ENCODE data around the gene DTX4.

DTX4 gene

DNA sequence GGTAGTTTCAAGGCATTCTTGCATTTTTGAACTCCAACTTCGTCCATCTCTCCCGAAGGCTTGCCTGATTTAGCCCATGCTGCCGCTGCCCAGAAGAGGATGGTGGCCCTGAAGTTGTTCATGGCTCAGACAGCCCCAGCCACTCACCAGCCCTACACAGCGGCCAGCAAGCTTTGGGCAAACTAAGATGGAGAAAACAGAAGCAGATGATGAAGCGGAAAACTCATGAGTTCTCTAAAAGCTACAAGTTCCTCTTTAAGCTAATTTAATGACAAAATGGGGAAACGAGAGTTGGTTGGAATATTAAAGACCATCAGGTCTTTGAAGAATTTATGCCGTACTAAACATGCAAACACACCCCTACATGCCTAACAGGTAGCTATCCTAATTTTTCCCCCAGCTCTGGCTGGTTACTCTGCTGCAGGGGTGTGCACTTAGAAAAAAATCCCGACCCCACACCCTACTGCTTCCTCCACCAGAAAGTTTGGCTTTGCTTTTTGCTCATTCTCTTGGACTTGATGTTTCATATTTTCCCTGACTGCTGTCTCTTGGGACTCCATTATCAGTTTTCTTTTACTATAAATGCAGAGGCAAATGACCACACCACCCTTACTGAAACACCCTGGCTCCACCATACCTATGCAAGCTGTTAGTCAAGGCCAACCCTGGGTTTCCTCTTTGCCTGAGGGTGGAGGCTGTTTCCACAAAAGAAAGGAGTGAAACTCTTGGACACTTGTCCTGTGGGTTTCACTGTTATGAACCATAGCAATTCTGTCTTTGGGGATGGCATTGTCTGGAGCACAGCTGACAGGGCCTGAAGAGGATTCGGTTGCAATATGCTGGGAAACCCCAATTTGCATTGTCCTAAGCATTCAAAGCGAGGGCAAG is 41.1 kb downstream of the DTX4 start, which contains the start of gene MPEG1:
MPEG1 (minus strand) TSS at position 184 of the 888 bp plus-strand sequence; CDS start at position 122, 62 bp downstream.
- no peak within 1 kb of the TSS for H3K4me3 ChIP-seq (ENCODE audit: control insufficient read depth, low read depth, low read length)
- TF ChIP-seq, protein P1, sequence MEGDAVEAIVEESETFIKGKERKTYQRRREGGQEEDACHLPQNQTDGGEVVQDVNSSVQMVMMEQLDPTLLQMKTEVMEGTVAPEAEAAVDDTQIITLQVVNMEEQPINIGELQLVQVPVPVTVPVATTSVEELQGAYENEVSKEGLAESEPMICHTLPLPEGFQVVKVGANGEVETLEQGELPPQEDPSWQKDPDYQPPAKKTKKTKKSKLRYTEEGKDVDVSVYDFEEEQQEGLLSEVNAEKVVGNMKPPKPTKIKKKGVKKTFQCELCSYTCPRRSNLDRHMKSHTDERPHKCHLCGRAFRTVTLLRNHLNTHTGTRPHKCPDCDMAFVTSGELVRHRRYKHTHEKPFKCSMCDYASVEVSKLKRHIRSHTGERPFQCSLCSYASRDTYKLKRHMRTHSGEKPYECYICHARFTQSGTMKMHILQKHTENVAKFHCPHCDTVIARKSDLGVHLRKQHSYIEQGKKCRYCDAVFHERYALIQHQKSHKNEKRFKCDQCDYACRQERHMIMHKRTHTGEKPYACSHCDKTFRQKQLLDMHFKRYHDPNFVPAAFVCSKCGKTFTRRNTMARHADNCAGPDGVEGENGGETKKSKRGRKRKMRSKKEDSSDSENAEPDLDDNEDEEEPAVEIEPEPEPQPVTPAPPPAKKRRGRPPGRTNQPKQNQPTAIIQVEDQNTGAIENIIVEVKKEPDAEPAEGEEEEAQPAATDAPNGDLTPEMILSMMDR (IDR thresholded peaks at IDR 0.05; ENCODE audit: control insufficient read depth, insufficient read depth, low read depth, low read length, missing control alignments), result no peak
- no peak for DNase-seq (ENCODE audit: low read depth)

GRCh38 chr11:59214141-59214893 is 42.4 kb downstream of the DTX4 start:
- no peak for DNase-seq (ENCODE audit: low read depth)
- TF ChIP-seq, protein P1 (IDR thresholded peaks at IDR 0.05; ENCODE audit: control insufficient read depth, insufficient read depth, low read depth, low read length, missing control alignments), result no peak
- H3K4me3 ChIP-seq (ENCODE audit: control insufficient read depth, low read depth, low read length), result no peak overlapping the region

- no peak for DNase-seq (ENCODE audit: low read depth)
- no peak overlapping the region for H3K4me3 ChIP-seq (ENCODE audit: control insufficient read depth, low read depth, low read length)
- TF ChIP-seq, protein P1 (IDR thresholded peaks at IDR 0.05; ENCODE audit: control insufficient read depth, insufficient read depth, low read depth, low read length, missing control alignments), result no peak
Observed at GRCh38 chr11:59216641-59217564, 45.0 kb downstream of the DTX4 start.

- no peak for DNase-seq (ENCODE audit: low read depth)
- TF ChIP-seq, protein P1 (IDR thresholded peaks at IDR 0.05; ENCODE audit: control insufficient read depth, insufficient read depth, low read depth, low read length, missing control alignments), result no peak
Observed at GRCh38 chr11:59218319-59218718, 46.4 kb downstream of the DTX4 start.

GRCh38 chr11:59218893-59219292 is 47.0 kb downstream of the DTX4 start:
- no peak for DNase-seq (ENCODE audit: low read depth)
- H3K4me3 ChIP-seq (ENCODE audit: control insufficient read depth, low read depth, low read length), result no peak overlapping the region

More at GRCh38 chr11:59218319-59218718, 46.4 kb downstream of the DTX4 start:
- no peak overlapping the region for H3K4me3 ChIP-seq (ENCODE audit: control insufficient read depth, low read depth, low read length)

More at GRCh38 chr11:59218893-59219292, 47.0 kb downstream of the DTX4 start:
- TF ChIP-seq, protein P1 (IDR thresholded peaks at IDR 0.05; ENCODE audit: control insufficient read depth, insufficient read depth, low read depth, low read length, missing control alignments), result no peak
